HG03520 (cell line): ENCODE results near the gene PCSK9.

Experiments
- ATAC-seq: cut with Tn5 transposase; IDR thresholded peaks from one replicate; pipeline ENCODE4 v1.9.1; 2021; ENCODE audit warnings: mild to moderate bottlenecking, moderate library complexity; ENCODE audit not compliant: unreplicated experiment

Gene PCSK9

GRCh38 chr1:55057270-55057955, 18.1 kb downstream of the PCSK9 start:
- ATAC-seq = no peak

GRCh38 chr1:55057956-55058298, 18.6 kb downstream of the PCSK9 start:
- ATAC-seq = no peak

- no peak for ATAC-seq
These were observed 20.2 kb downstream of the PCSK9 start for GRCh38 chr1:55059302-55060132.

GRCh38 chr1:55060133-55060999, 21.0 kb downstream of the PCSK9 start:
- no peak for ATAC-seq

- ATAC-seq = no peak
These were observed 21.8 kb downstream of the PCSK9 start for GRCh38 chr1:55061000-55061705.

GRCh38 chr1:55061706-55062321, 22.5 kb downstream of the PCSK9 start:
- no peak for ATAC-seq

GRCh38 chr1:55062801-55063576, 23.6 kb downstream of the PCSK9 start:
- no peak for ATAC-seq

GRCh38 chr1:55063577-55063942, 24.2 kb downstream of the PCSK9 start:
- ATAC-seq = no peak

GRCh38 chr1:55064071-55064581, 24.8 kb downstream of the PCSK9 start:
- no peak for ATAC-seq

GRCh38 chr1:55064861-55065263, 25.5 kb downstream of the PCSK9 start:
- no peak for ATAC-seq

- no peak for ATAC-seq
These were observed 26.3 kb downstream of the PCSK9 start for GRCh38 chr1:55065648-55066047.

GRCh38 chr1:55067022-55067778, 27.9 kb downstream of the PCSK9 start:
- ATAC-seq = no peak

GRCh38 chr1:55067914-55068313, 28.6 kb downstream of the PCSK9 start:
- no peak for ATAC-seq

GRCh38 chr1:55068638-55069037, 29.3 kb downstream of the PCSK9 start:
- no peak for ATAC-seq

- ATAC-seq = no peak
These were observed 29.9 kb downstream of the PCSK9 start for GRCh38 chr1:55069280-55069679.

- ATAC-seq = no peak
These were observed 31.2 kb downstream of the PCSK9 start for GRCh38 chr1:55070293-55071164.

- no peak for ATAC-seq
These were observed 32.1 kb downstream of the PCSK9 start for GRCh38 chr1:55071477-55071876.
